HG03558 (cell line): ENCODE measurements around the gene TALDO1.
A peak's percentile ranks its signal among the peaks of the same experiment; 100 is the strongest.

Experiments used
- ATAC-seq: cut with Tn5 transposase; IDR thresholded peaks from one replicate; pipeline ENCODE4 v1.9.1; 2021; ENCODE audit warnings: moderate number of reproducible peaks; ENCODE audit not compliant: unreplicated experiment; ENCODE audit errors: extremely low read depth

The TALDO1 gene

DNA sequence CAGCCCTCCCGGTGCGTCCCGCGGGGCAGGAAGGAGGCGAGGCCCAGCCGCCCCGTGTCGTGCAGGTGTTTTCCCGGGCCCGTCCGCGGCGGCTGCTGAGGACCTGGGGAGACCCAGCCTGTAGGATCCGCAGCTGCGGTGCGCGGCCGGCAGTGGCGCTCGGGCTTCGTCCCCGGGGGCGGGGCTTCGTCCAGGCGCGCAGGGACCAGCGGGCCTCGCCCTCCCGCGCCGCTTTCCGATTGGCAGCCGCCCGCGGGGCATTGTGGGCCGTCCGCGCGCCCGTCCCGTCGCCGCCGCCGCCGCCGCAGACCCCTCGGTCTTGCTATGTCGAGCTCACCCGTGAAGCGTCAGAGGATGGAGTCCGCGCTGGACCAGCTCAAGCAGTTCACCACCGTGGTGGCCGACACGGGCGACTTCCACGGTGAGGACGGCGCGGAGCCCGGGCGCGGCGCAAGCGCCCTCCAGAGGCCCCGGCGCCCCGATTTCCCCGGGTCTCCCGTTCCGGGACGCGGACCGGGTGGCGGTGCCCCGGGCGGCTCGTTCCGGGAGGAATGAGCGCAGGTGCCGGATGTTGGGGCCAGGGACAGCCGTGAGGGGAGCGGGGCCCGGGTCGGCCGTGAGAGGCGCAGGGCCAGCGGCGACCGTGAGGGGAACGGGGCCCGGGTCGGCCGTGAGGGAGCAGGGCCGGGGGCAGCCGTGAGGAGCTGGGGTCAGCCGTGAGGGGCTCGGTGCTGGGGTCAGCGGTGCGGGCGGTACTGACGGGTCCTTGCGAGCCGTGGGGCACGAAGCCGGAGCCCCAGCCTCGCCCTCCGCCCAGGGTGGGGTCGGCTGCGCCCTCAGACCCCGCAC, at the start of gene TALDO1:
TALDO1 (plus strand) TSS at position 307 of the 849 bp plus-strand sequence; CDS start at position 325, 18 bp downstream.
- ATAC-seq, result peak; percentile 71

DNA sequence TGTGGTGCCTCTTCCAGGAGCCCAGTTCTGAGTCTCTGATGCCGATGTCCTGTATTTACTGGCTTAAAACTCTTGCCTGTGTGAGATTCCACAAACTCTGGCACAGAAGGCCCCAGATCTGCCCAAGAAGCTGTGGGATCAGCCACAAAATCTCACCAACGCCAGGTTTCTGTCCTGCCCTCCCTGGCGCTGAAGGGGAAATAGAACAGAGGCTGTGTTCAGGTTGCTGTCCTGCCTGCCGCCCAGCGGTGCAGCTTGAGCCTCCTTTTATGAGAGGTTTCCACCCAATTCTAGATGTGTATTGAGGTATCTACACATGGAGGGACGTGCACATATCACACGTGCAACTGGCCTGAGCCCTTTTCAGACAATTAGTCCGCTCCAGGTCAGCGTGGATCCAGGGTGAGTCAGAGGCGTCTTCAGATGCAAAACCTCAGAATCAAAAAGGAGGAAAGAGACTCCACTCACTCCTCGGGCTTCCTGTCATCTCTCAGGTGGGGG, 49.4 kb upstream of the TALDO1 start:
- ATAC-seq, result no peak

DNA sequence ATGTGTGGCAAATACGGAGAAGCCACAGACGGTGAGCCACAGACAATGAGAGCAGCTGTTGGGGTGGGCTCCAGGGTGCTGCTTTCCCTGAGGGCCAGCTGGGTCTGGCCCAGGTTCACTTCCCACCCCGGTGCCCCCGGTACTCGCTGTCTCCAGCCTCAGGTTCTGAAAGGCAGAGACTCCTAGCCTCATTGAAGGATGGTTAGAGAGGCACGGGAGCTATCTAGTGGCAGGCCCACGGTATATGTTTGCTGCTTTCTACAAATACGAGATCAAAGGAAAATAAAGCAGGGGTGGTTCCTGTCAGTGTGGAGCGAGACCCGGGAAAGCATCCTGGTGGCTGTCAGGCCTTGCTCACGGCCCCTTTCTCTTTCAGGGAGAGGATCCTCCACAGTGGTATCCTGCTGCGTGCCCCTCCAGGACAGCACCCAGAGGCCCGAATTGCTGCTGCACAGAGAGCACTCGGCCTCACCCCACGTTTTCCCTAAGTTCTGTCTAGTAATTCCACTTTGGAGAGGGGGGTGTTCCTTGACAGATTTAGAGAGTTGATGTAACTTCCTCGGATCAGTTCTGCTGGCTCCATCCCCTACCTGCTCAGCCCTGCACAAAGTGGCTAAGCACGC, 48.7 kb upstream of the TALDO1 start:
- ATAC-seq, result no peak

DNA sequence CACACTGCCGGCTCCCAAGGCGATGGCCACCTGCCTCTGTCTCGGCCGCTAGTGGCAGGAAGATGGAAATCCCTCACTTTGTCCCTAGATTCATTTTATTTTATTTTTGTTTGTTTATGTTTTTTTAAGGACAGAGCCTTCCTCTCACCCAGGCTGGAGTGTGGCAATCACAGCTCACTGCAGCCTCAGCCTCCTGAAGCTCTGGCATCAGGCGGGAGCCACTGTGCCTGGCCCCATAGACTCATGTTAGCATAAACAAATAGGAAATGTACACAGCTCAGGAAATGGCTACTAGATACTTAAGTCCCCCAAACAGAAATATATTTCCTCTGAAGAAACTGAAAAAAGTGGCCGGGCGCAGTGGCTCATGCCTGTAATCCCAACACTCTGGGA, 48.2 kb upstream of the TALDO1 start:
- no peak for ATAC-seq

DNA sequence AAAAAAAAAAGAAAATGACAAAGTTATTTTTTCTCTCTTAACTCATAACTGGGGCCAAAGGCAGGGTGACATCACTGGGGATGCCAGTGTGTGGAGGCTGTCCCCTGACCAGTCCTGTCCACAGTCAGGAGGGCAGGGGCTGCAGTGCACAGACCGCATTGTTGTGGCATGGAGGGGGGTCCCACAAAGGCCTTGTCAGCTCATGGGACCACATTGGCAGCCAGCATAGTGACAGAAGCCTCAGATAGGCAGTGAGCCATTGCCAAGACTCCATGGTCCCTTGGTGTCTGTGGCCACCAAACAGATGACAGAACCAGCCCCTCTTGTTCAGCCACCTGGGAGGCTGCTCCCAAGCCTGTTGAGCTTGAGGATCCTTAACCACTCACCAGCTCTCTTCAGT, 47.5 kb upstream of the TALDO1 start:
- ATAC-seq, result no peak

DNA sequence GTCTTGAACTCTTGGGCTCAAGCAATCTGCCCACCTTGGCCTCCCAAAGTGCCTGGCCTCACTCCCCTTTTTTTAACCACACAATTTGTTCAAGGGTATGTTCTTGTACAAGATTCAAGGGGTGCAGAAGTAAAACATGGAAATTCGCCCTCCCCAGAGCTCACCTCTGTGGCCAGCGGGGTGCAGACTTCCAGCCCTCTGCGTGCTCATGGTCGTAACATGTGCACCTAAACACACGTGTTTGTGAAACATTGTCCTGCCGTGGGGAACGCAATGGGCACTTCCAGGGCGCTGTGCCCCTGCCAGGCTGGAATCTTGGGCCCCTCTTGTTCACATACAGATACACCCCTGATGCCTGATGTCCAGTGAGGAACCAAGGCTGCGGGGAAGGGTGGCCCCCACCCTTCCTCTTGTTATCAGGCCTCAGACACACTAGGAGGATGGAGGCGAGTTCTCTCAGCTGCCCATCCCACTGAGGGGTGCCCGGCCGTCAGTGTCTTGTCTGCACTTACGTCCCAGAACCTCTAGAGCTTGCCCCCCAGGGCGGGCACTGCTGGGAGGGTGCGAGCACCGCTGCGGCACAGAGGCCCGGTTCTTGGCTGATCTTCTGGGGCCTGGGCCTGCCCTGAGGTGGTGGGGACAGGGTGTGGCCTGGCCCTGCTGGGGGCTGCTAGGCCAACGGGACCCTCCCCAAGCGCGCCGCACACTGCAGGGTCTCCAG, 45.4 kb upstream of the TALDO1 start:
- ATAC-seq, result no peak

DNA sequence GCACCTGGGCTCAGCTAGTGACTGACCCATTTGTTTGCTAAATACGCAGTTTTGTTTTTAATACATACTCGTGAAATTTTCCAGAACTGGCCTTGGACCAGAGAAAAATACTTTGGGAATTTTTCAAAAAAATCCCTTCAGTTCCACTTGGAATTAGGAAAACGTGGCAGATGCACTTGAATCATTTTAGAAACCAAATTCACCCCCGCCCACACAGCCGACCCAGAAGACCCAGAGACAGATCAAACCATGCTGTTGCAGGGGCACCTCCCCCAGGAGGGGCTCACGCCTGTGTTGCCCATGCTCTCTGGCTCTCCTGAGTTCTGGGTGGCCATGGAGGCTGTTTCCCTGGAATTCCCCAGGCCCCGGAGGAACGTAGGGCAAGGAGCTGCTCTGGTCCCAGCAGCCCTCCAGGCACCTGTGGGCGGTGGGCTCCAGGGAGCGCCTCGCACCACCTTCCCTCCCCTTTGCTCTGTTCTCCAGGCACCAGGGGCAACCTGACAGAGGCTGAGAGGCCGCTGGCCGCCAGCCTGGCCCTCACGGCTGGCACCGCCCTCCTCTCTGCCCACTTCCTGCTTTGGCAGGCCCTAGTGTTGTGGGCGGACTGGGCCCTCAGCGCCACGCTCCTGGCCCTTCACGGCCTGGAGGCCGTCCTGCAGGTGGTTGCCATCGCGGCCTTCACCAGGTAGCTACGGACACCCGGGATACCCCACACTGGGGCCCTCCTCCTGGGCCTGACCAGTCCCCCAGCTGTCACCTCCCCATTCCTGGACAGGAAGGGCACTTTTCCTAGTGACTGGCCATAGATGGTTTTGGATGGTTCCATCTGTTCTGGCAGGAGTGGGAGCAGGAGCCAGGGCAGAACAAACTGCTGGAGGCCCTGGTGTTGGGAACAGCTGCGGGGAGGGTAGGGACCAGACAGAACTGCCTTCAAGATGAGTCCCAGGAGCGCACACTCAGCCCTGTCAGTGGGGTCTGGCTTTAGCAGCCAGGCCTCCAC, 44.5 kb upstream of the TALDO1 start:
- no peak for ATAC-seq

DNA sequence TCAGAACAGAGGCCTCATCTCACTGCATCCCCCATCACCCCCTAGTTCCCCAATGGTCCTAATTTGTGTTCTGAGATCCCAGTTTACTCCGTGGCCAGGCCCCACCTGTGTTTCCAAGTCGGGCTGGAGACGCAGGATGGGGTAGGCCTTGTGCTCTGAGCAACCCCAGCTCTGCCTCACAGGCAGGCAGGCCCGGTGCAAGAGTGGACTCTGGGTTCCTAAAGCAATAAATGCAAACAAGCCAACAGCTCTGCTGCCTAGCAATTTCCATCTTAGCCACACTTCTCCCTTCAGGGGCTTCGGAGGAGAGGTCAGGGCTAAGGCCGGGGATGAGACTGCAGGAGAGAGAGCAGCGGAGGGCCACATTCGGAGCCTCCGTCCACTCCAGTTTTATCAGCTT, 43.8 kb upstream of the TALDO1 start:
- no peak for ATAC-seq

DNA sequence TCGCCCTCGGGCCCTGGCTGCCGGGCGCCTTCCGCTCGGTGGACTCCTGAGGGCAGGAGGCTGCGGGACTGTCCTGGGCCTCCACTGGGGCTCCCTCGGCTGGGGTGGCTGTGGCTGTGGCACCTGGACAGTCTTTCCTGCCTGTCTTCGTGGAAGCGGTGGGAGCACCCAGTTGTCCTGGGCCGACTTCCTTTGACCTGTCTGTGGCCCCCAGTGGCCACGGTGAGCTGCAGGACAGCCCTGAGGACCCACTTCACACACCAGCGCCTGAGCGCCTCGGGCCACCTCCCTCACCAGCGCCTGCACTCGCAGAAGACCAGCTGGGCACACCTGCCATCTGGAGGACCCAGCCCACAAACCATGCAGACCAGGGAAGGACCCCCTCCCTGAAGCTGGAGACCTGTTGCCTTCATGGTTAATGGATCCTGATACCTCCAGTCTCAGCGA, 43.0 kb upstream of the TALDO1 start:
- no peak for ATAC-seq

DNA sequence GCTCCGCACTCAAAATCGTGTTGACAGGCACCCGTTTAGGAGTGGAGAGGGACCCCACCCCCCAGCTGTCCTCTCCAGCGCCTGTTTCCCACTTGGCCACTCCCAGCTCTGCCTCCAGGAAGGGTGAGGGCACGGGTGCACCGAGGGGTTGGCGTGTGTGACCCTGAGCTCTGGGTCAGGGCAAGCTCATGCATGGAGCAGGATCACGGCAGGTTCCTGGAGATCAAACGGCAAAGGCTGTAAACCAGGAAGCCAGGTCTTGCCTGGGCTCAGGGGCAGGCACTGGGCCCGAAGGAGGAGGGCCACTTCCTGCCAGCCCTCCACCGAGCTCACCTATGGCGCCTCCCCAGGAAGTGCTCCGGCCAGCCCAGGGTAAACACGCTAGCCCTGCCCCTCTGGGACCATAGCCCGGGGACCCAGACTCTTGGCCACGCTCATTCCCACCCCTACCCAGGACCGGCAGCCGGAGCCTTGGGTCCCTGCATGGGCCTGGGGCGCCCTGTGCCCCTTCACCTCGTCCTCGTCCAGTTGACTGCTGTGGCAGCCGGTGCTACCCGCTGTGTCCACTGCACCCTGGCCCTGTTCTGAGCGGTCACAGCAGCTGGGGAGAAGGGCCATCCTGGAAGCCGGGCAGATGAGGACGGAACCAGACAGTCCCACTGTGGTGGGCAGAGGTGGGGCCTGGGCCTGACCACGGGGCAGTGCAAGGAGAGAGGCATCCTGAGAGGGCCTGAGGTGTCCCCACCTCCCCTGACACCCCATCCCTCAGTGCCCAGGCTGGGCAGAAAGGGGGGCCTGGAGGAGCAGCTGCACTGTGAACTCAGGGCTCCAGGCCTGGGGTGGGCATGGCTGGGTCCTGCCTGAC, 42.3 kb upstream of the TALDO1 start:
- no peak for ATAC-seq

DNA sequence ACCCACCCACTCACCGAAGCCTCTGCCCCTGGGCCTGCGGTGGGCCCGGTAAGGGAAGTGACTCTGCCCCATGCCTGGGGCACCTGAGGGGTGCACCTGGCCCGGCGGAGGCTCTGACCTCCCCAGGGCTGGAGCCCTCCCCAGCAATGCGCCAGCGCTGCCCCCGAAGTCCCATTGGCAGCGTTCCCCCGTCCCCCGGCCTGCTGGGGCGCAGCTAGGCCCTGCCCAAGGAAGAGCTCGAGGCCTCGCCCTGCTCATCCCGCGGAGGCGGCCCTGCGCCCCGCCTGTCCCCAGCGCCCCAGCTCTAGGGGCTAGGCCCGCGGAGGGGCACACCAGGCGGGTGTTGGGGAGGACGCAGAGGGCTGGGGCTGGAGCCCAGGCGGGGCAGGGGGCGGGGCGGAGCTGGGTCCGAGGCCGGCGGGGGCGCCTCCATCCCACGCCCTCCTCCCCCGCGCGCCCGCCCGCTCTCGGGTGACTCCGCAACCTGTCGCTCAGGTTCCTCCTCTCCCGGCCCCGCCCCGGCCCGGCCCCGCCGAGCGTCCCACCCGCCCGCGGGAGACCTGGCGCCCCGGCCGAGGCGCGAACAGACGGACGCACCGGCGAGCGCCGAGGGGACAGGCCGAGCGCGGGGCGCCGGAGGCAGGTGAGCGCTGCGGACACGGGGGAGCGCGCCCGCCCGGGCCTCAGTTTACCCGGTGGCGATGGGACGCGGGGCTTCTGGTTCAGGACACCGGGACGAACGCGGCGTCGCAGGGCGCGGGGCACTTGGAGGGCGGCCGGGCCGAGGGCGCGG, 41.4 kb upstream of the TALDO1 start, which contains the start of gene EPS8L2:
EPS8L2 (plus strand) TSS at position 586 of the 793 bp plus-strand sequence. CDS start 3,177 bp downstream, outside the sequence.
- ATAC-seq, result no peak

DNA sequence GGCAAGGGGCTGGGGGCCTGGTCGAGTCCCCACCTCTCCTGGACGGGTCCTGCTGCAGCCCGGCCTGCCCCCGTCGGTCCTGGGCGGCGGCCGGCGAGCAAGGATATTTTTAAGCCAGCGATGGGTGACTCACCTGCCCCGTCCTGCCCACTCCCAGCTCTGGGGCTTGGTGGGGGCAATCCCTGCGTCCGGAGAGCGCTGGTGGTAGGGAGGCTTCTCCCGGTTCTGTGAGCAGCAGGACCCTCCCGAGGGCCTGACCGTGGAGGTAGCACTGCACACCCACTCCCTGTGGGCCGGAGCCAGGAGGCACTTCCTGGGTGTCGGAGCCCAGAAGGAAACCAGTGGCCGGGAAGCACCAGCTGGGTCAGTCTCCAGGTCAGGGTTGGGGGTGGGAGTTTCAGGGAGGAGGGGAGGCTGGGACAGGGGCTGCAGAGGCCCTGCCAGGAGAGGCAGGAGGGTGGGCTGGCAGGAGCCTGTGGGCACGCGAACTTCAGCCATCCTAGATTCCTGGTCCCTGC, 40.8 kb upstream of the TALDO1 start:
- no peak for ATAC-seq

DNA sequence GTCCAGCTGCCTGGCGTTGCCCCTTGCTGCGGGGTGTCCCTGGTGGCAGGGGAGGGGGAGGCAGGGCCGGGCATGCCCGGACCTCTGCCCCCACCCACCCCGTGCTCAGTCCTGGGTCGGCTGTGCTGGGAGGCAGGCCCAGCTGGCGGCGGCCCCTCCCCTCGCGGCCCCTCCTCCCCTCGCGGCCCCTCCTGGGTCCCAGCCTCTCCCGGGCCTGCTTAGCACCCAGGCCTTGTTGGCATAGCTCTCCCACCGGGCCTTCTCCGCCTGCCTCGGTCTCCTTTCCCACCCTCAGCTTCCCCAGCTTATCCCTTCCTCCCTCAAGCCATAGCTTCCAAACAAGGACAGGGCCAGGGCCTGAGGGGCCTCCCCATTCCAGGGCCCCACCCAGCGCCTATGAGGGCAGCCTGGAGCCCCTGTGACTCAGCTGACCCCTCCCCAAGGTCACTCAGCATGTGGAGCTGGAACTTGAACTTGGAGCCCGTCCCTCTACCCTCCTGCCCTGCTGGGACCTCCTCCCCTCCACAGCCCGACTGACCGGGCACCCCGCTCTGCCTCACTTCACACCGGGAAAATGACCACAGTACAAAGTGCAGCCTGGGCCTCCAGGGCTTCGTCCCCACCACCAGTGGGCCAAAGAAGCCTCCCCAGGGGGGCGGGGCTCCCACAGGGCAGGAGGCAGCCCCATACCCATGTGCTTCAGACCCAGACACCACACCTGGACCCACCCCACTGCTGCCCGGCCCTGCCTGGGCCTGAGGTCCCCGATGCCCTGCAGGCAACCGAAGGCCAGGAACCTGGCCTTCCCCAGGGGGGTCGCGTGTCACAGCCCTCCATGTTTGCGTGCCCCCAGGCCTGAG, 40.1 kb upstream of the TALDO1 start:
- ATAC-seq, result no peak

DNA sequence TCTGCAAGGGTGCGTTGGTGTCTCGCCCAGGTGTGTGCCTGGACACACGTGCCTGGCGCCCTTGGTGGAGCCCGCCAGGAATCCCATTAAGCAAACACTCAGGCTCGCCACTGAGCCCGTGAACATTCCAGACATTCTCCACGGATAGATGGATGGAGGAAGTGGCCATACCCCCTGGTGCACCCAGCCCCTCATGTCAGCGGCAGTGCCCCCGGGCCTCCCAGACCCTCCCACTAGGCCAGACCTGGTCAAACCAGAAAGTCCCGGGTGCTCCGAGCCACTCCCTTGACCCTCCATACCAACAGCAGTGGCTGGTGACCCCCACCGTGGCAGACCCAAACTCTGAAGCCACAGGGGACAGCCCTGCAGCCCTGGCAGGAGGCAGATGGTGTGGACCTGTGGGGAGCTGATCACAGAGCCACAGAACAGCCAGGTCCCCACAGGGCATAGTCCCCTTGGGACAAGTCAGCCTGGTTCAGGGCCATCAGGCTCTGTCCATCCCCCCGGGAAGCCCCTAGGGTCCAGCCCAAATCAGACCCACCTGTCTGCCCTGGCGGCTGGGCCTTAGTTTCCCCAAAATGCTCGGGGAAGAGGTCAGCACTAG, 39.3 kb upstream of the TALDO1 start:
- no peak for ATAC-seq

DNA sequence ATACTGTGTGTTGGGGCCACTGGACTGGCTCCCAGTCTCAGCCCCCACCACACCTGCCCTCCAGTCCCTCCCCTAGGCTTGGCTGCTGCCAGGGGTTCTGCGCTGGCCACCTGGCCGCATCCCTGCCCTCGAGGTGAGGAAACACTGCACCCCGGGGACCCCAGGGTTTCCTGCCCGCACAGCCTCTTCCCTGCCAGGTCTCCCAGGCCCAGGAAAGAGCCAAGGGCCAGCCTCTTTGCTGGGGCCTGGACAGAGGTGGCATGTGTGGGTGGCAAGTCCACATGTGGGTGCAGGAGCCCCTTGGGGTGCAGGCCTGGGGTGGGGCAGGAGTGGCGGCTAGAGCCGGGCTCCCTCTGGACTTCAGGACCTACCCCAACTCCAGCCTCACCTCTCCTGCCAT, 38.8 kb upstream of the TALDO1 start:
- ATAC-seq, result no peak
